ENCODE measurements around the gene SERPINB4.

The SERPINB4 gene

GRCh38 chr18:63683890-63684289 lies 39.8 kb upstream of the SERPINB4 start:
- H3K27ac ChIP-seq (ENCODE audit: low read depth, low read length, poor library complexity, severe bottlenecking) = no peak overlapping the region
- no peak overlapping the region for H3K4me2 ChIP-seq (ENCODE audit: low read length)
- TF ChIP-seq EZH2 (IDR thresholded peaks at IDR 0.05; ENCODE audit: borderline replicate concordance, low read length) (no peak), CTCF (IDR thresholded peaks at IDR 0.05; ENCODE audit: low read length) (no peak)

GRCh38 chr18:63683152-63683551 lies 39.1 kb upstream of the SERPINB4 start:
- H3K9ac ChIP-seq (ENCODE audit: low read length) = no peak overlapping the region
- no peak overlapping the region for H3K27ac ChIP-seq (ENCODE audit: low read depth, low read length, poor library complexity, severe bottlenecking)
- H2AFZ ChIP-seq (ENCODE audit: low read length) = no peak overlapping the region

More at GRCh38 chr18:63683890-63684289, 39.8 kb upstream of the SERPINB4 start:
- Histone ChIP-seq H3K27me3 (ENCODE audit: insufficient read depth, low read length) (no peaks in the 10 kb centered on the region), H3K4me1 (ENCODE audit: insufficient read depth, low read length, severe bottlenecking) (no peaks in the 10 kb centered on the region), H3K4me3 (ENCODE audit: low read depth, low read length, poor library complexity, severe bottlenecking) (no peak overlapping the region), H3K9me3 (ENCODE audit: low read length) (no peaks in the 10 kb centered on the region), H3K79me2 (ENCODE audit: insufficient read depth, low read length) (no peaks in the 10 kb centered on the region), H4K20me1 (ENCODE audit: insufficient read depth, low read length) (no peaks in the 10 kb centered on the region), H3F3A (ENCODE audit: insufficient read depth, low read length) (no peaks in the 10 kb centered on the region), H2AFZ (ENCODE audit: low read length) (no peak overlapping the region), H3K9ac (ENCODE audit: low read length) (no peak overlapping the region), H3K9me2 (ENCODE audit: low read depth, low read length) (no peaks in the 10 kb centered on the region), H3K36me3 (ENCODE audit: insufficient read depth, low read length) (no peaks in the 10 kb centered on the region)

GRCh38 chr18:63681449-63682340 lies 37.6 kb upstream of the SERPINB4 start:
- TF ChIP-seq EZH2 (IDR thresholded peaks at IDR 0.05; ENCODE audit: borderline replicate concordance, low read length) (no peak), CTCF (IDR thresholded peaks at IDR 0.05; ENCODE audit: low read length) (no peak)
- H3K4me1 ChIP-seq (ENCODE audit: insufficient read depth, low read length, severe bottlenecking) = no peaks in the 10 kb centered on the region
- H3K27ac ChIP-seq (ENCODE audit: low read depth, low read length, poor library complexity, severe bottlenecking) = no peak overlapping the region
- H2AFZ ChIP-seq (ENCODE audit: low read length) = no peak overlapping the region
- no peaks in the 10 kb centered on the region for H3K9me2 ChIP-seq (ENCODE audit: low read depth, low read length)
- H3K79me2 ChIP-seq (ENCODE audit: insufficient read depth, low read length) = no peaks in the 10 kb centered on the region
- H3K9me3 ChIP-seq (ENCODE audit: low read length) = no peaks in the 10 kb centered on the region
- H3K27me3 ChIP-seq (ENCODE audit: insufficient read depth, low read length) = no peaks in the 10 kb centered on the region
- H3K9ac ChIP-seq (ENCODE audit: low read length) = no peak overlapping the region
- H3F3A ChIP-seq (ENCODE audit: insufficient read depth, low read length) = no peaks in the 10 kb centered on the region
- H3K4me2 ChIP-seq (ENCODE audit: low read length) = no peak overlapping the region
- H3K36me3 ChIP-seq (ENCODE audit: insufficient read depth, low read length) = no peaks in the 10 kb centered on the region
- H4K20me1 ChIP-seq (ENCODE audit: insufficient read depth, low read length) = no peaks in the 10 kb centered on the region
- no peak overlapping the region for H3K4me3 ChIP-seq (ENCODE audit: low read depth, low read length, poor library complexity, severe bottlenecking)

More at GRCh38 chr18:63683152-63683551, 39.1 kb upstream of the SERPINB4 start:
- Histone ChIP-seq H3F3A (ENCODE audit: insufficient read depth, low read length) (no peaks in the 10 kb centered on the region), H3K4me3 (ENCODE audit: low read depth, low read length, poor library complexity, severe bottlenecking) (no peak overlapping the region), H4K20me1 (ENCODE audit: insufficient read depth, low read length) (no peaks in the 10 kb centered on the region), H3K27me3 (ENCODE audit: insufficient read depth, low read length) (no peaks in the 10 kb centered on the region), H3K4me1 (ENCODE audit: insufficient read depth, low read length, severe bottlenecking) (no peaks in the 10 kb centered on the region), H3K4me2 (ENCODE audit: low read length) (no peak overlapping the region), H3K36me3 (ENCODE audit: insufficient read depth, low read length) (no peaks in the 10 kb centered on the region), H3K9me2 (ENCODE audit: low read depth, low read length) (no peaks in the 10 kb centered on the region), H3K9me3 (ENCODE audit: low read length) (no peaks in the 10 kb centered on the region), H3K79me2 (ENCODE audit: insufficient read depth, low read length) (no peaks in the 10 kb centered on the region)
- TF ChIP-seq EZH2 (IDR thresholded peaks at IDR 0.05; ENCODE audit: borderline replicate concordance, low read length) (no peak), CTCF (IDR thresholded peaks at IDR 0.05; ENCODE audit: low read length) (no peak)
